Lower lobe of right lung (tissue), 2 donors: Measurements from ENCODE around the gene SRGAP1. TPM values are rescaled to one million over a fixed set of nuclear protein-coding genes. Genes with fewer than 3 reads are reported as not detected.
A peak's percentile ranks its signal among the peaks of the same experiment; 100 is the strongest.

Source experiments
- ATAC-seq, 2 donors: fragments of 200-7000 bp; cut with Tn5 transposase; one replicate each; pipeline ENCODE4 v1.9.1; 2020 to 2022; ENCODE audit warnings: mild to moderate bottlenecking in 2 of 2, moderate library complexity in 2 of 2
- DNase-seq: peaks from one replicate; pipeline ENCODE4 v3.0.0-alpha.2; 2020
- H3K27ac ChIP-seq: fragments of 200-600 bp; one replicate; pipeline ENCODE4 v1.8.0; 2022
- H3K27me3 ChIP-seq: fragments of 200-600 bp; one replicate; pipeline ENCODE4 v1.8.0; 2022; ENCODE audit warnings: low read depth
- H3K36me3 ChIP-seq: fragments of 200-600 bp; one replicate; pipeline ENCODE4 v1.8.0; 2022; ENCODE audit warnings: mild to moderate bottlenecking
- H3K4me1 ChIP-seq: fragments of 200-600 bp; one replicate; pipeline ENCODE4 v1.8.0; 2022
- H3K4me3 ChIP-seq: fragments of 200-600 bp; one replicate; pipeline ENCODE4 v1.8.0; 2022; ENCODE audit warnings: mild to moderate bottlenecking
- H3K9me3 ChIP-seq: fragments of 200-600 bp; one replicate; pipeline ENCODE4 v1.8.0; 2022
- intact Hi-C: fragments of 100-400 bp; cut with DNase I; formaldehyde crosslinking; loops from one replicate; pipeline ENCODE4 v1.11.0; 2022
- total RNA-seq: library from RNA; stranded (reverse); fragmentation: NEBNext Ultra II Directional; extraction: Animal tissue kit (Norgen Biotek cat#: 25700); gene quantifications from one replicate; pipeline ENCODE4 v1.2.1, GENCODE V29; 2021
- TF ChIP-seq, protein P1 (sequence below): fragments of 200-600 bp; IDR thresholded peaks from one replicate; pipeline ENCODE4 v1.8.0; 2022; ENCODE audit warnings: antibody characterized with exemption, mild to moderate bottlenecking
- donor health status: DM: no; HTN: yes; CAD: no; lungs with severe emphysema.

The SRGAP1 gene
- total RNA-seq, 1 donor from 2014 or later = 6.7 TPM

DNA sequence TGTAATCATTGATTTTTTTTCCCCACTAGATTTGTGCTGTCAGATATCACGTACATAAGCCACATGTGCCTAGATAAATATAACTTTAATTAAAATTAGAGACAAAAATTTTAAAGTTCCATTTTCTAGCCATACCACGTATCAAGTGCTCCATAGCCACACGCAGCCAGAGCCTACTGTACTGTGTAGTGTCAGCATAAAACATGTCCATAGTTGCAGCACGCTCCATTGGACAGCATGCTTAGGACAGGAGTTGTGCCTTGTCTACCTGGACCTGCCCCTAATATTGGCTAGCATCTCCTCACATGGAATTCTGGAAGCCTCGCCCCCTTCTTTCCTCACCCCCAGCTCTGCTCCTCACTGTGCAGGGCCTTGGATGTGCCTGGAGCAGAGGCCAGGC, 116.5 kb downstream of the SRGAP1 start:
- ATAC-seq = no peak

DNA sequence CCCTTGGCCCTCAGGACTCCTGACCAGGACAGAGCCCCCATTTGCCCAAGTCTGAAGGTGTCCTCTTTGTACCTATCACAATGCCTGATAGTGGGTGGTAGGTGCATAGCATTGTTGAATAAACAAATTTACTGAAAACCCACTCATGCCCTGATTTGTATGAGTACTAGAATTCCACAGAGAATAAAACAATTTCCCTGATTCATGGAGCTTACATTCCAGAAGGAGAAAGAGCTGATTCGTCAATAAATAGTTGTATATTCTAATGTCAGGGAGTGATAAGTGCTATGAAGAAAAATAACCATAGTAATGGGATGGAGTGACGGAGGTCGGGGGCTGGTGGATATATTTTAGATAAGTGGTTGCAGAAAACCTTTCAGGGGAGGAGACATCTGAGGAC, 117.0 kb downstream of the SRGAP1 start:
- Histone ChIP-seq H3K9me3 (no peaks in the 10 kb centered on the region), H3K36me3 (no peaks in the 10 kb centered on the region), H3K4me1 (peaks cover 22% of the 10 kb centered on the region), H3K4me3 (no peak overlapping the region), H3K27me3 (no peaks in the 10 kb centered on the region), H3K27ac (no peak overlapping the region)
- ATAC-seq (no peak), DNase-seq (no peak)
- intact Hi-C loops = no loop called here
- TF ChIP-seq, protein P1, sequence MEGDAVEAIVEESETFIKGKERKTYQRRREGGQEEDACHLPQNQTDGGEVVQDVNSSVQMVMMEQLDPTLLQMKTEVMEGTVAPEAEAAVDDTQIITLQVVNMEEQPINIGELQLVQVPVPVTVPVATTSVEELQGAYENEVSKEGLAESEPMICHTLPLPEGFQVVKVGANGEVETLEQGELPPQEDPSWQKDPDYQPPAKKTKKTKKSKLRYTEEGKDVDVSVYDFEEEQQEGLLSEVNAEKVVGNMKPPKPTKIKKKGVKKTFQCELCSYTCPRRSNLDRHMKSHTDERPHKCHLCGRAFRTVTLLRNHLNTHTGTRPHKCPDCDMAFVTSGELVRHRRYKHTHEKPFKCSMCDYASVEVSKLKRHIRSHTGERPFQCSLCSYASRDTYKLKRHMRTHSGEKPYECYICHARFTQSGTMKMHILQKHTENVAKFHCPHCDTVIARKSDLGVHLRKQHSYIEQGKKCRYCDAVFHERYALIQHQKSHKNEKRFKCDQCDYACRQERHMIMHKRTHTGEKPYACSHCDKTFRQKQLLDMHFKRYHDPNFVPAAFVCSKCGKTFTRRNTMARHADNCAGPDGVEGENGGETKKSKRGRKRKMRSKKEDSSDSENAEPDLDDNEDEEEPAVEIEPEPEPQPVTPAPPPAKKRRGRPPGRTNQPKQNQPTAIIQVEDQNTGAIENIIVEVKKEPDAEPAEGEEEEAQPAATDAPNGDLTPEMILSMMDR = no peak

More for the DNA sequence above, 116.5 kb downstream of the SRGAP1 start:
- Histone ChIP-seq H3K36me3 (no peaks in the 10 kb centered on the region), H3K9me3 (no peaks in the 10 kb centered on the region), H3K27me3 (no peaks in the 10 kb centered on the region), H3K27ac (no peak overlapping the region), H3K4me3 (no peak overlapping the region), H3K4me1 (peaks cover 27% of the 10 kb centered on the region)
- no peak for DNase-seq
- TF ChIP-seq, protein P1 = no peak
- intact Hi-C loops = no loop called here

DNA sequence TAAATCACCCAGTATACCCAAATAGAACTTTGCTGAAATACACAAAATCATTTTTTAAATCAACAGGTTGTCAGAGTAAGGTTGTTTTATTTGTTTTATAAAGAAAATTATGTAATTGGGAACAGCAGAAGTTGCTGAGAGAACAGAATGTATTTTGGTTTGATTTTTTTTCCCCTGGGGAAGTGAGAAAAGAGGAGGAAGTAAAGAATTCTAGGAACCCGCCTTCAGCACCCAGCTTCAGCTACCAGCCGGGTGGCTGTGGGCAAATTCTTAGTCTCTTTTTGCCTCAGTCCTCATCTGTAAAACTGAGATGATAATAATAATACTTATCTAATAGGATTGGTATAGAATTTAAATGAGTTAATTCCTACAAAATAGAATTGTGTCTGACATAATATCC, 119.4 kb downstream of the SRGAP1 start:
- H3K27me3 ChIP-seq = no peaks in the 10 kb centered on the region
- H3K36me3 ChIP-seq = no peaks in the 10 kb centered on the region
- no peak overlapping the region for H3K4me3 ChIP-seq
- peaks cover 16% of the 10 kb centered on the region for H3K4me1 ChIP-seq
- TF ChIP-seq, protein P1 = no peak
- intact Hi-C loops = no loop called here
- no peak overlapping the region for H3K27ac ChIP-seq
- no peaks in the 10 kb centered on the region for H3K9me3 ChIP-seq
- ATAC-seq = peak in 1 of 2 donors; percentile 44
- DNase-seq = no peak

DNA sequence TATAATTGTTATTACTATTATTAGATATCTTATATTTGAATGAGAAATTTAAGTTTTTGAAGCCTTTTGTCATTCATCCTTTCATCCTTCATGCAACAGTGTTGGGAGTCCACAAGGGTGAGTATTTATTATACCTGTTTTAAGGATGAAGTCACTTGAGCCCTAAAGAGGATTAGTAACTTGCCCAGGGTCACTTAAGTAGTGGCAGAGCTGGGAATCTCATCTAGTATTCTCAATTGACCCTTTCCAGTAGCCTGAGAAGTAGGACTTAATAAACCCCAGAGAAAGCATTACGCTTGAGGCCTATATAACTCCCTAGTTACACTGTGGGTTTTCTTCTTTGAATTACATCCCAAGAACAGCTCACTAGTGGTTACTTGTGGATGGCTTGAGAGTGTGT, 119.8 kb downstream of the SRGAP1 start:
- Histone ChIP-seq H3K36me3 (no peaks in the 10 kb centered on the region), H3K4me1 (peaks cover 16% of the 10 kb centered on the region), H3K27ac (no peak overlapping the region), H3K27me3 (no peaks in the 10 kb centered on the region), H3K9me3 (no peaks in the 10 kb centered on the region), H3K4me3 (no peak overlapping the region)
- intact Hi-C loops = no loop called here
- no peak for ATAC-seq
- DNase-seq = no peak
- TF ChIP-seq, protein P1 = no peak

DNA sequence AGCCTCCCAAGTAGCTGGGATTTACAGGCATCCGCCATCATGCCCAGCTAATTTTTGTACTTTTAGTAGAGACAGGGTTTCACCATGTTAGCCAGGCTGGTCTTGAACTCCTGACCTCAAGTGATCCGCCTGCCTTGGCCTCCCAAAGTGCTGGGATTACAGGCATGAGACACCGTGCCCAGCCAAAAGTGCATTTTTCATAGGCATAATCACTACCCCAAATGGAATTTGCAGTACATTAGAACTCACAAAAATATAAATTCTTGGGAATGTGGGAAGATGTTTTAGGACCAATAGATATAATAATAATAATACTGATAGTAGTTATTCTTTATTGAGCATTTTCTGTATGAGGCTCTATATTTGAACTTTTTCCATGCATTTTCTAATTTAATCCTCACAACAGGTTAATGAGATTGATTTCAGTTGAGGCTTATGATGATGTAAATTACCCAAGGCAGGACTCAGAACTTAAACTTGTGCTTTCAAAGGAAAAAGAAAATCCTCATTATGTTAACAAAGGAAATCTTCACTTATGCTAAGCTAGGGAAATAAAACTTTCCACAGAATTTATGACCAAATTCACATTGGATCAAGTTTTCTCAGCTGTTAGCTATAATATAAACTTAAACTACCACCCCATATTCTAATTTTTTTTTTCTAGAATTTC, 121.6 kb downstream of the SRGAP1 start:
- Histone ChIP-seq H3K27ac (no peak overlapping the region), H3K4me3 (no peak overlapping the region), H3K36me3 (no peaks in the 10 kb centered on the region), H3K9me3 (no peaks in the 10 kb centered on the region), H3K27me3 (no peaks in the 10 kb centered on the region), H3K4me1 (peaks cover 26% of the 10 kb centered on the region)
- ATAC-seq (no peak), DNase-seq (no peak)
- intact Hi-C loops = no loop called here
- TF ChIP-seq, protein P1 = no peak
